Ovary (tissue), 3 donors: ENCODE results near the gene DNAJB9.

Experiments
- CTCF ChIP-seq, 3 donors: fragments of 450-650 bp in 2 of 3; fragments of 200-600 bp in 1 of 3; IDR thresholded peaks; one replicate each; pipeline versions ENCODE4 v1.5.1 to v1.8.0; 2016 to 2022; ENCODE audit warnings: antibody characterized with exemption in 3 of 3, mild to moderate bottlenecking in 1 of 3
- POLR2A ChIP-seq: fragments of 450-650 bp; IDR thresholded peaks from one replicate; pipeline ENCODE4 v1.6.1; 2017; ENCODE audit warnings: antibody characterized with exemption, mild to moderate bottlenecking, moderate library complexity
- donor health status: DM: no; HTN: no; CAD: no.

GRCh38 chr7:108522780-108523179 lies 46.9 kb upstream of the DNAJB9 start:
- no peak for TF ChIP-seq CTCF (IDR thresholded peaks at IDR 0.05)
- no peak for TF ChIP-seq POLR2A
